ENCODE data around the gene MARCHF3. TPM values are rescaled to one million over a fixed set of nuclear protein-coding genes. Genes with fewer than 3 reads are reported as not detected.

MARCHF3 gene
- total RNA-seq, 1 experiment from 2014 or later = 16.1 TPM

GRCh38 chr5:126927429-126927828, 102.9 kb downstream of the MARCHF3 start:
- no peaks in the 10 kb centered on the region for H3K27me3 Mint-ChIP-seq (ENCODE audit: low read depth)
- ATAC-seq (no peak), DNase-seq (ENCODE audit: low spot score) (no peak)
- no peak overlapping the region for H3K4me3 Mint-ChIP-seq
- H3K4me1 Mint-ChIP-seq = peaks cover 26% of the 10 kb centered on the region
- TF ChIP-seq NR2C2 (CRISPR knock-in tag; IDR thresholded peaks at IDR 0.05) (no peak), CREB1 (CRISPR knock-in tag; IDR thresholded peaks at IDR 0.05) (no peak), SP1 (CRISPR knock-in tag; conservative IDR thresholded peaks at IDR 0.05) (no peak), RELA (CRISPR knock-in tag; IDR thresholded peaks at IDR 0.05; ENCODE audit: borderline replicate concordance) (no peak), ZNF263 (CRISPR knock-in tag; IDR thresholded peaks at IDR 0.05; ENCODE audit: low read depth) (no peak), ARID4B (CRISPR knock-in tag; IDR thresholded peaks at IDR 0.05; ENCODE audit: borderline replicate concordance) (no peak), CBFB (CRISPR knock-in tag; IDR thresholded peaks at IDR 0.05; ENCODE audit: low read depth) (no peak), GRHL2 (CRISPR knock-in tag; IDR thresholded peaks at IDR 0.05; ENCODE audit: insufficient replicate concordance, severe bottlenecking) (no peak), ZBTB43 (CRISPR knock-in tag; IDR thresholded peaks at IDR 0.05) (no peak), ZNF317 (CRISPR knock-in tag; IDR thresholded peaks at IDR 0.05; ENCODE audit: borderline replicate concordance, low read depth) (no peak), MLX (CRISPR knock-in tag; IDR thresholded peaks at IDR 0.05) (no peak), NR3C1 (CRISPR knock-in tag; conservative IDR thresholded peaks at IDR 0.05; ENCODE audit: low read depth) (no peak), ATF2 (CRISPR knock-in tag; IDR thresholded peaks at IDR 0.05; ENCODE audit: borderline replicate concordance, low read depth) (no peak), ATF6 (CRISPR knock-in tag; IDR thresholded peaks at IDR 0.05) (no peak), SMAD4 (CRISPR knock-in tag; IDR thresholded peaks at IDR 0.05) (no peak), KAT7 (CRISPR knock-in tag; IDR thresholded peaks at IDR 0.05; ENCODE audit: borderline replicate concordance) (no peak)
- H3K27ac Mint-ChIP-seq = no peak overlapping the region
- ChIA-PET CTCF (no interaction called here), POLR2A (no interaction called here)
- H3K9me3 Mint-ChIP-seq = no peaks in the 10 kb centered on the region
- no peaks in the 10 kb centered on the region for H3K36me3 Mint-ChIP-seq

GRCh38 chr5:126926187-126926586, 104.2 kb downstream of the MARCHF3 start:
- peak; percentile 58 for ATAC-seq
- no peak for DNase-seq (ENCODE audit: low spot score)
- ChIA-PET POLR2A (interaction anchor here (1.2 kb wide), 1 partner anchor 11 kb away, joined by 3 read pairs; no protein-coding TSS in a partner anchor), CTCF (no interaction called here)
- Mint-ChIP-seq H3K4me3 (no peak overlapping the region), H3K9me3 (no peaks in the 10 kb centered on the region), H3K27ac (no peak overlapping the region; the same call in 1 of the 2 replicates), H3K27me3 (ENCODE audit: low read depth) (no peaks in the 10 kb centered on the region), H3K36me3 (no peaks in the 10 kb centered on the region), H3K4me1 (peaks cover 26% of the 10 kb centered on the region)
- TF ChIP-seq HMGXB4 (CRISPR knock-in tag; IDR thresholded peaks at IDR 0.05) (no peak), ZNF219 (CRISPR knock-in tag; IDR thresholded peaks at IDR 0.05; ENCODE audit: borderline replicate concordance) (no peak), PRRX2 (CRISPR knock-in tag; IDR thresholded peaks at IDR 0.05) (no peak), FOXP4 (CRISPR knock-in tag; IDR thresholded peaks at IDR 0.05) (no peak), SMAD3 (CRISPR knock-in tag; IDR thresholded peaks at IDR 0.05; ENCODE audit: borderline replicate concordance) (no peak)

All from WTC11 (cell line).